ENCODE results near the gene DENND11.
A peak's percentile ranks its signal among the peaks of the same experiment; 100 is the strongest.

Gene DENND11

GRCh38 chr7:141701489-141702046 is 398 bp downstream of the DENND11 start:
- peak overlapping the region; percentile 68 for H3K4me3 ChIP-seq (ENCODE audit: low read length)
- DNase-seq (ENCODE audit: low read depth) = no peak
- no peak for TF ChIP-seq CTCF (conservative IDR thresholded peaks at IDR 0.05; ENCODE audit: low read depth, low read length)

- DNase-seq (ENCODE audit: low read depth) = no peak
- TF ChIP-seq CTCF (conservative IDR thresholded peaks at IDR 0.05; ENCODE audit: low read depth, low read length) = no peak
- H3K4me3 ChIP-seq (ENCODE audit: low read length) = peak overlapping the region; percentile 68
Measured at GRCh38 chr7:141700848-141701371, 1.1 kb downstream of the DENND11 start.

GRCh38 chr7:141700296-141700847 is 1.6 kb downstream of the DENND11 start:
- TF ChIP-seq CTCF (conservative IDR thresholded peaks at IDR 0.05; ENCODE audit: low read depth, low read length) = no peak
- no peak for DNase-seq (ENCODE audit: low read depth)
- peak overlapping the region; percentile 68 for H3K4me3 ChIP-seq (ENCODE audit: low read length)

- no peak for TF ChIP-seq CTCF (conservative IDR thresholded peaks at IDR 0.05; ENCODE audit: low read depth, low read length)
- no peak for DNase-seq (ENCODE audit: low read depth)
- no peak overlapping the region for H3K4me3 ChIP-seq (ENCODE audit: low read length)
Measured at GRCh38 chr7:141699860-141700259, 2.1 kb downstream of the DENND11 start.

- DNase-seq (ENCODE audit: low read depth) = no peak
- no peak for TF ChIP-seq CTCF (conservative IDR thresholded peaks at IDR 0.05; ENCODE audit: low read depth, low read length)
- no peak overlapping the region for H3K4me3 ChIP-seq (ENCODE audit: low read length)
Measured at GRCh38 chr7:141698247-141699015, 3.5 kb downstream of the DENND11 start.

GRCh38 chr7:141697211-141697871 is 4.6 kb downstream of the DENND11 start:
- no peak for TF ChIP-seq CTCF (conservative IDR thresholded peaks at IDR 0.05; ENCODE audit: low read depth, low read length)
- peak; percentile 62 for DNase-seq (ENCODE audit: low read depth)

More at GRCh38 chr7:141697211-141697871, 4.6 kb downstream of the DENND11 start:
- H3K4me3 ChIP-seq (ENCODE audit: low read length) = no peak overlapping the region
